Right atrium auricular region (tissue), 2 donors: Measurements from ENCODE around the gene GPNMB. TPM values are rescaled to one million over a fixed set of nuclear protein-coding genes. Genes with fewer than 3 reads are reported as not detected.

Experiments
- DNase-seq: peaks from one replicate; pipeline ENCODE4 v3.0.0-alpha.2; 2019; ENCODE audit warnings: low spot score
- H3K27ac ChIP-seq, 2 donors: fragments of 200-600 bp; sonication (generic); 1 replicate in 1 of 2; 2 replicates in 1 of 2; pipeline ENCODE4 v1.5.1; 2016 to 2019
- H3K27me3 ChIP-seq, 2 donors: fragments of 200-600 bp; sonication (generic); one replicate each; pipeline versions ENCODE4 v1.5.1 to v1.6.0; 2017 to 2019
- H3K36me3 ChIP-seq: fragments of 200-600 bp; sonication (generic); one replicate; pipeline ENCODE4 v1.5.1; 2016
- H3K4me1 ChIP-seq, 2 donors: fragments of 200-600 bp; sonication (generic); one replicate each; pipeline versions ENCODE4 v1.5.1 to v1.6.0; 2017 to 2019
- H3K4me3 ChIP-seq, 2 donors: fragments of 200-600 bp; sonication (generic); 1 replicate in 1 of 2; 2 replicates in 1 of 2; pipeline ENCODE4 v1.5.1; 2017 to 2019; ENCODE audit warnings: mild to moderate bottlenecking in 1 of 2, moderate library complexity in 1 of 2
- H3K9me3 ChIP-seq, 2 donors: fragments of 200-600 bp; sonication (generic); one replicate each; pipeline ENCODE4 v1.5.1; 2019
- CTCF ChIP-seq, 2 donors: fragments of 200-600 bp; sonication (generic); IDR thresholded peaks; one replicate each; pipeline ENCODE4 v1.5.1; 2019; ENCODE audit warnings: antibody characterized with exemption in 2 of 2
- total RNA-seq, 2 donors: library from RNA; depleted of rRNA; stranded (reverse); fragments of >200 nt; gene quantifications; one replicate each; pipeline ENCODE4 v1.1.0, GENCODE V29; 2016

The GPNMB gene
- total RNA-seq, 2 donors from 2014 or later, result 74.4 to 137 TPM

DNA sequence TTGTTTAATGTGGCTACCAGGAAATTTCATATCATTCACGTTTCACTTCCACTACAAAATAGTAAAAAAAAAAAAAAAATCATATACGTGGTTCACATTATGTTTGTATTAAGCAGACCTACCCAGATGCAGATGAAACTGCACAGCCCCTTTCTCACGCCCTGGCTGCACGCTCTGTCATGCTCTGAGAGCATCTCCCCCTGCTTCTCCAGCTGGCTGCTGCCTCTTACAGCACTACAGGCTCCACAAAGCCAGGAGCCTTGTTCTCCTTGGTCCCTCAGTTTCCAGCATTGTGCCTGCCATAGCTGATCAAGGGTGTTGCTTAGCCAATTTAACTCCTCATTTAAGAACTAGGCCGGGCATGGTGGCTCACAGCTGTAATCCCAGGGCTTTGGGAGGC is 6.9 kb upstream of the GPNMB start:
- Histone ChIP-seq H3K4me1 (peaks cover 0 to 9% of the 10 kb centered on the region in 2 donors), H3K27ac (no peak overlapping the region), H3K9me3 (no peaks in the 10 kb centered on the region), H3K36me3 (no peaks in the 10 kb centered on the region), H3K27me3 (no peaks in the 10 kb centered on the region), H3K4me3 (no peak overlapping the region)
- DNase-seq, result no peak
- no peak for TF ChIP-seq CTCF (IDR thresholded peaks at IDR 0.05)

GRCh38 chr7:23242321-23242720 is 4.3 kb upstream of the GPNMB start:
- H3K9me3 ChIP-seq, result no peaks in the 10 kb centered on the region
- H3K27me3 ChIP-seq, result no peaks in the 10 kb centered on the region
- peaks cover 0 to 19% of the 10 kb centered on the region in 2 donors for H3K4me1 ChIP-seq
- no peaks in the 10 kb centered on the region for H3K36me3 ChIP-seq
- H3K27ac ChIP-seq, result peak overlapping the region in 1 of 2 donors; percentile 38
- no peak for DNase-seq
- no peak overlapping the region for H3K4me3 ChIP-seq
- no peak for TF ChIP-seq CTCF (IDR thresholded peaks at IDR 0.05)

DNA sequence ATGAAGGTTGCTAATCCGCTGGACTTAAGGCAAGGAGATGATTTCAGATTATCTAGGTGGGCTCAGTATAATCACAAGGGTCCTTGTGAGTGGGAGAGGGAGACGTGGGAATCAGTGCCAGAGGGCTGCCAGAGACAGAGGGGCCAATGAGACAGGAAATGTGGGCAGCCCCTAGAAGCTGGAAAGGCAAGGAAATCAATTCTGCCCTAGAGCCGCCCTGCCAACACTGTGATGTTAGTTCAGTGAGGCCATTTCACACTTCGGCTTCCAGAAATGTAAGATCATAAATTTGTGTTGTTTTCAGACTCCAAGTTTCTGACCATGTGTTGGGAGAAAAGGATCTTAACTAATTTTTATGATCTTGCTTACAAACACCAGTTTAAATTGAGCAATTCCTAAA is 3.6 kb upstream of the GPNMB start:
- Histone ChIP-seq H3K9me3 (no peaks in the 10 kb centered on the region), H3K36me3 (no peaks in the 10 kb centered on the region), H3K27me3 (no peaks in the 10 kb centered on the region), H3K27ac (peak overlapping the region; percentile 36 to 38), H3K4me3 (no peak overlapping the region), H3K4me1 (peaks cover 0 to 19% of the 10 kb centered on the region in 2 donors)
- TF ChIP-seq CTCF (IDR thresholded peaks at IDR 0.05), result no peak
- no peak for DNase-seq

DNA sequence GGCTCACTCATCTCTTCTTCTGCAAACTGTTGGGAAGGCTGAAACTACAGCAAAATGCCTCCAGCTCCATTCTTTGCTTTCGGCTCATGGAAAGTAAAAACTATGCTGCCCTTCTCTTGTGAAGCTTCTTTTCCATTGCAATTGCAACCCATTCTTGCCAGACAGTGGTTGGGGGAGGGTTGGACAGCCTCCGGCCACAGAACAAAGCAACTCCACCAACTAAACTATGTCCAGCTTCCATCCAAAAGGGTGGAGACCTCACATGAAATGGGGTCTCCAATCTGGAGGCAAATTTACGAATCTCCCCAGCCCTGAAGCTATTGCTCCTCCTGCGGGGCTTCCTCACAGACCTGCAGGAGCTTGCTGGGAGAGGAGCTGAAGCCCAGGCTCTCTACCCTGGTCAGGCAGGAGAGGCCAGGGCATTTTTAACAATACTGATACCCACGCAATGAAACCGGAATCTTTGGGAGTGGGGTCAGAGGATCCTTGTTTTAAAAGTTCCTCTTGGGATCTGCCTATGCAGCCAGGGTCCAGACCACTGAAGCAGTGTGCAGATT is 549 bp downstream of the GPNMB start:
- Histone ChIP-seq H3K9me3 (no peaks in the 10 kb centered on the region), H3K27ac (peak overlapping the region; percentile 76 to 79), H3K36me3 (no peaks in the 10 kb centered on the region), H3K27me3 (no peaks in the 10 kb centered on the region), H3K4me3 (peak overlapping the region; percentile 49 to 55), H3K4me1 (peaks cover 0 to 33% of the 10 kb centered on the region in 2 donors)
- DNase-seq, result no peak
- TF ChIP-seq CTCF (IDR thresholded peaks at IDR 0.05), result no peak

- DNase-seq, result peak; percentile 63
- Histone ChIP-seq H3K4me3 (peak overlapping the region; percentile 49 to 55), H3K27ac (peak overlapping the region; percentile 76 to 79), H3K9me3 (no peaks in the 10 kb centered on the region), H3K27me3 (no peaks in the 10 kb centered on the region), H3K4me1 (peaks cover 0 to 31% of the 10 kb centered on the region in 2 donors), H3K36me3 (no peaks in the 10 kb centered on the region)
- no peak for TF ChIP-seq CTCF (IDR thresholded peaks at IDR 0.05)
These were observed 1.2 kb downstream of the GPNMB start for GRCh38 chr7:23247603-23248335.
